Activated T-cell treated with anti-CD3 and anti-CD28 coated beads, Interleukin-2, amount 50 U/mL, for 72 hours (primary cell): ENCODE data around the gene CXorf58. TPM values are rescaled to one million over a fixed set of nuclear protein-coding genes. Genes with fewer than 3 reads are reported as not detected.
A peak's percentile ranks its signal among the peaks of the same experiment; 100 is the strongest.

Experiments used
- ATAC-seq, 2 donors: fragments of 150-1000 bp; cut with Tn5 transposase; replicated peaks in 1 of 2; 2 replicates each; pipeline ENCODE4 v1.10.0; 2021; ENCODE audit warnings: moderate library complexity in 2 of 2, mild to moderate bottlenecking in 1 of 2
- DNase-seq, 2 donors: peaks; one replicate each; pipeline ENCODE4 v3.0.0; 2021 to 2022; ENCODE audit warnings: mixed read lengths in 1 of 2
- H3K27ac Mint-ChIP-seq: one replicate; pipeline ENCODE4 v1.8.0; 2022; ENCODE audit warnings: mild to moderate bottlenecking, moderate library complexity, mixed read lengths
- H3K27me3 Mint-ChIP-seq: one replicate; pipeline ENCODE4 v1.8.0; 2022; ENCODE audit warnings: low read depth, mixed read lengths
- H3K36me3 Mint-ChIP-seq, 2 donors: one replicate each; pipeline ENCODE4 v1.8.0; 2022; ENCODE audit warnings: mixed read lengths in 2 of 2, mild to moderate bottlenecking in 1 of 2; ENCODE audit not compliant: insufficient read depth in 2 of 2
- H3K4me1 Mint-ChIP-seq: one replicate; pipeline ENCODE4 v1.8.0; 2022; ENCODE audit warnings: low read depth, mixed read lengths
- H3K4me3 Mint-ChIP-seq, 2 donors: one replicate each; pipeline ENCODE4 v1.8.0; 2022; ENCODE audit warnings: mild to moderate bottlenecking in 2 of 2, mixed read lengths in 2 of 2, moderate library complexity in 2 of 2
- H3K9me3 Mint-ChIP-seq, 2 donors: one replicate each; pipeline ENCODE4 v1.8.0; 2022; ENCODE audit warnings: mixed read lengths in 2 of 2
- total RNA-seq, 2 donors: library from RNA; stranded (reverse); gene quantifications; one replicate each; pipeline ENCODE4 v1.2.3, GENCODE V29; 2022

The CXorf58 gene
- total RNA-seq, 2 donors from 2014 or later = not detected

DNA sequence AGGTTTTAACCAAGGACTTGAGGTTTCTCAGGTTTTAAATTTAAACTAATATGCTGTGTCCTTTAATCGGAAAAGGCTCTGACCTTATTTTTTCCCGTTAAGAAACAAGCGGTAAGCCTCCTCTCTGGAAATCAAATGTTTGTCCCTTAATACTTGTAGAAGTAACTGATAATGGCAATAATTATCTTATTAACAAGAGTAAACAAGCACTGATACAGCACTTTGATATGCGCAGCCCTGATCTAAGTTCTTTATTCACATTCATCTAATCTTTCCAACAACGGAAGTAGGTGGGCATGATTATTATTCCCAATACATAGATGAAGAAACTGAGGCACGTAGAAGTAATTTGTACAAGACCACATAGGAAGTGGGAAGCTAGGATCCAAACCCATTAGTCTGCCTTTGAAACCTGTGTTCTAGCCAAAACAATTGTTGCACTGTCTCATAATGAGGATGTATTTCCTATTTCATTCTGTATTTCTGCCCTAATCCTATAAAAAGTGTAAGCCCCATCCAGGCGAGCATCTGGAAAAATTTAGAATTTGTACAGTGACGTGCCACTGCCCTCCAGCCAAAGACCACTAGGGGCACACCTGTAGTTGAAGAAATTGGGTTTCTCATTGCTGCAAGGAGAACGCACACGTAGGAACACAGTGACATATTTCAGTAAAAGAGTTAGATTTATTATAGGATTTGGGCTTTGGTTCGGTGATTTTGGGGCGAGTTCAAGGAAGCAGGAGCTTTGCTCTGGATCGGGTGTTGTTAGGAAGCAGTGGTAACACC lies 606 bp downstream of the CXorf58 start:
- DNase-seq (no peak), ATAC-seq (no peak)
- no peaks in the 10 kb centered on the region for H3K36me3 Mint-ChIP-seq

DNA sequence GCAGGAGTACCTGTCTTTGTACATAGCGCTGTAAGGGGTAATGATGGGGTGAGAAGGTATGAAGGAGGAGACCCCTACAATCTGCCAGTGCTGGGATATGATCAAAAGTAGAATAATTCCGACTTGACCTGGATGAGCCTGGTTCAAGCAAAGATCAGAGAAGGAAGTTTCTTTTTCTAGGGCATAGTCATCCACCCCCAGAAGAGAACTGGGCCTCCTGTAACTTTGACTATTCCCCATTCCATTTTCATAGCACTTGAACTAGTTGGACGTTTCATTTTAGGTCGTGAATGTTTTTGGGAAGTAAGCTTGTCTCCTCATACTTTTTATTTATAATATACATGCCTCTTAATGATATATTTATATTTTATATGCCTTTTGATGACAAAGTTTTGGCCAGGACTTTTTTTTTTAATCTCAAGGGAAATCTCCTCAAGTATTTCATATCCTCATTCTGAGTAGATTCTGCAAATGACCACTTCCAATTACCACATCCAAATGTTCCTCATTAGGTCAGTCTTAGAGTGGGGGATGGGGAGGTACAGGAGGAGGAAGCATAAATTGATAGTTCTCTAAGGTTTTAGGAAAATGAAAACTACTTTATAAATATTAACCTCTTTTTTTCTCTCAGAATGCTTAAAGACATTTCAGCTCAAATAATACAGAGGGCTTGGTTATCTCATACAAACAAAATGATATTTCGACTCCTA lies 3.5 kb downstream of the CXorf58 start:
- H3K27me3 Mint-ChIP-seq = peaks cover 6% of the 10 kb centered on the region
- ATAC-seq (no peak), DNase-seq (no peak)
- H3K27ac Mint-ChIP-seq = no peak overlapping the region
- no peaks in the 10 kb centered on the region for H3K36me3 Mint-ChIP-seq
- H3K9me3 Mint-ChIP-seq = no peaks in the 10 kb centered on the region
- peaks cover 8% of the 10 kb centered on the region for H3K4me1 Mint-ChIP-seq
- no peak overlapping the region for H3K4me3 Mint-ChIP-seq

More for the DNA sequence above, 606 bp downstream of the CXorf58 start:
- Mint-ChIP-seq H3K9me3 (no peaks in the 10 kb centered on the region), H3K27me3 (peaks cover 6% of the 10 kb centered on the region), H3K4me1 (peaks cover 12% of the 10 kb centered on the region), H3K4me3 (peak overlapping the region; percentile 80), H3K27ac (peak overlapping the region; percentile 88)

DNA sequence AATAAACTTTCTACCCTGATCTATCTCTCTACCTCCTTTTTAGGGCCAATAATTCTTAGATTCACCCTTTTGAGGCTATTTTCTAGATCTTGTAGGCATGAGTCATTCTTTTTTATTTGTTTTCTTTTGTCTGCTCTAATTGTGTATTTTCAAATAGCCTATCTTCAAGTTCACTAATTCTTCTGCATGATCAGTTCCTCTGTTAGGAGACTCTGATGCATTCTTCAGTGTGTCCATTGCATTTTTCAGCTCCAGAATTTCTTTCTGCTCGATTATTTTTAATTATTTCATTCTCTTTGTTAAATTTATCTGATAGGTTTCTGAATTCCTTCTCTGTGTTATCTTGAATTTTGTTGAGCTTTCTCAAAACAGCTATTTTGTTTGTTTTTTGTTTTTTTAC lies 11.3 kb downstream of the CXorf58 start:
- peaks cover 0 to 1% of the 10 kb centered on the region in 2 donors for H3K9me3 Mint-ChIP-seq
- ATAC-seq (no peak), DNase-seq (no peak)
- no peaks in the 10 kb centered on the region for H3K36me3 Mint-ChIP-seq
- H3K27ac Mint-ChIP-seq = no peak overlapping the region
- peaks cover 16% of the 10 kb centered on the region for H3K27me3 Mint-ChIP-seq
- H3K4me1 Mint-ChIP-seq = no peaks in the 10 kb centered on the region
- H3K4me3 Mint-ChIP-seq = no peak overlapping the region

DNA sequence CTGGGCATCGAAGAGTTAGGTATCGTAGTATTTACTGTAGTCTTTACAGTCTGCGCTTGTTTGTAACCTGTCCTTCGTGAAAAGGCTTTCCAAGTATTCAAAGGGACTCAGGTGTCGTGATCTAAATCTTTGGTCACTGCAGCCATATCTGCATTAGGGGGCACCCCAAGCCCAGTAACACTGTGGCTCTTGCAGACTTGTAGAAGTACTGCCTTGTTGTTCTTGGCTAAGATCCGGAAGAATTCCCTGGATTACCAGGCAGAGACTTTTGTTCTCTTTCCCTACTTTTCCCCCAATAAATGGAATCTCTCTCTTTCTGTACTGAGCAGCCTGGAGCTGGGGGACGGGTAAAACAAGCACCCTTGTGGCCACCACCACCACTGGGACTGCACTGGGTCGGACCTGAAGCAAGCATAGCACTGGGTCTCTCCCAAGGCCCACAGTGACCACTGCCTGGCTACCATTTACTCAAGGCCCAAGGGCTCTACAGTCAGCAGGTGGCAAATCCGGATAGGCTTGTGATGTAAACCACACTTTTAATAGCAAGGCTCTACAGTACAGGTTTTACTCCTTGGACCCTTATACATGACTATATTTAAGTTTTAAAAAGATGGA lies 12.0 kb downstream of the CXorf58 start:
- Mint-ChIP-seq H3K4me3 (no peak overlapping the region), H3K27me3 (peaks cover 16% of the 10 kb centered on the region)
- no peak for DNase-seq

DNA sequence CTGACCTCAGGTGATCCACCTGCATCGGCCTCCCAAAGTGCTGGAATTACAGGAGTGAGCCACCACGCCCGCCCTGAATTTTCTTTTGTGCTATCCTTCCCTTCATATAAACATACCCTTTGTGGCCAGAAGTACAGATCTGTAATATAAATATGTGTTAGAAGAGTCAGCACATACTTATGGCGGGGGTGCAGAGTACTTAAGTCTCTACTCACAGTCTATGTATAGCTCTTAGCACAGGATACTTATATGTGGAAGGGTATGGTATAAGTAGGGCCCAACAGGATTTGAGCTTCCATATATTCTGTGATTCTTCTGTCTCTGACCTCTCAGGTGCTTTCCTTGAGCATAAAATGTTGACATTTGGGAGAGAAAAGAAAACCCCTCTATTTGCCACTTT lies 18.2 kb downstream of the CXorf58 start:
- ATAC-seq (no peak), DNase-seq (no peak)
- Mint-ChIP-seq H3K4me1 (peaks cover 2% of the 10 kb centered on the region), H3K9me3 (no peaks in the 10 kb centered on the region), H3K27ac (no peak overlapping the region), H3K4me3 (no peak overlapping the region), H3K36me3 (no peaks in the 10 kb centered on the region), H3K27me3 (peaks cover 5% of the 10 kb centered on the region)

More for the DNA sequence above, 12.0 kb downstream of the CXorf58 start:
- Mint-ChIP-seq H3K27ac (no peak overlapping the region), H3K4me1 (no peaks in the 10 kb centered on the region), H3K9me3 (peaks cover 0 to 1% of the 10 kb centered on the region in 2 donors), H3K36me3 (no peaks in the 10 kb centered on the region)
- no peak for ATAC-seq

DNA sequence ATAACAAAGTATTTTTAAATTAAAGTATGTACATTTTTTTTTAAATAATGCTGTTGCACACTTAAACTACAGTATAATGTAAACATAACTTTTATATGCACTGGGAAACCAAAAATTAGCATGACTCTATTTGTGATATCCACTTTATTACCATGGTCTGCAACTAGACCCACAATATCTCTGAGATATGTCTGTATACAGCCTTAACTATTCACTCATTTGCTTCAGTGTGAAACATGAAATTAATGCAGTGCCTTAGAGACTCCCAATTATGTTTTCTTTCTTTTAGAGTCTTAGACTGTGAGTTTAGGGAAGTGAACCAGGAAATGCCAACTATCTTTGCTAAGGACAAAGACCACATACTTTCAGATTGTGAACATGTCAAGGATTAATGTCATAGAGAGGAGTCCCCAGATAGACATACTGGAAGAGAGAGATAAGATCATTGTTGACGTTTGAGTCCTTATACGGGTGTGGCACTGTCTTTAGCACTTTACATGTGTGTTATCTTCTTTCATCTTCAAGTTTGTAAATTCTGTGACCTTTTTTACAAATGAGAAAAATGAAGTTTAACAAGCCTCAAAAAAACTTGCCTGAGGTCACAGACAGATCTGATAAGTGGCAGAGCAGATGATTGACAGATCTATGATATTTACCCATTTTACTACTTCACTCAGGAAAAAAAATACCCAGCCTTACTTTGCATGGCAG lies 23.2 kb downstream of the CXorf58 start:
- no peaks in the 10 kb centered on the region for H3K36me3 Mint-ChIP-seq
- peak in 1 of 2 donors; percentile 61 for ATAC-seq
- no peak for DNase-seq
- peaks cover 21% of the 10 kb centered on the region for H3K4me1 Mint-ChIP-seq
- H3K27ac Mint-ChIP-seq = peak overlapping the region; percentile 94
- H3K4me3 Mint-ChIP-seq = peak overlapping the region; percentile 28 to 61
- no peaks in the 10 kb centered on the region for H3K9me3 Mint-ChIP-seq
- peaks cover 5% of the 10 kb centered on the region for H3K27me3 Mint-ChIP-seq

DNA sequence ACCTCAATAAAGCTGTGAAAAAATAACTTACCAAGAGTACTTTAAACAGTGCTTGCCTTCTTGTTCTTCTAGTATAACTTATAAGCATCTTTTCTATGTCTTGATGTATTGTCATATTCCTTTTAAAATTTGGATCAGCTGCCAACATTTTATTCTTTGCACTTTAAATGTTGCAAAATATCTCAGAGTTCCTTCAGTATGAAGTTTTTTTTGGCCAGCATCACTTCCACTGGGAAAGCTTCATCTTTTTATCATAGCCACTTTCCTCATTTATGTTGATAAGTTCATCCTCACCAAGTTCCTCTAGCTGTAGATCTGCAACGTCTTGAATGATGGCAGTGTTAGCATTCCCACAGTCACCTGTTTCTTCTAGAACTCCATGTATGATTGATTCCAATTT lies 24.2 kb downstream of the CXorf58 start:
- H3K4me3 Mint-ChIP-seq = peak overlapping the region in 1 of 2 donors; percentile 27
- H3K36me3 Mint-ChIP-seq = no peaks in the 10 kb centered on the region
- peaks cover 5% of the 10 kb centered on the region for H3K27me3 Mint-ChIP-seq
- peak overlapping the region; percentile 89 for H3K27ac Mint-ChIP-seq
- DNase-seq (no peak), ATAC-seq (no peak)
- no peaks in the 10 kb centered on the region for H3K9me3 Mint-ChIP-seq
- H3K4me1 Mint-ChIP-seq = peaks cover 21% of the 10 kb centered on the region

DNA sequence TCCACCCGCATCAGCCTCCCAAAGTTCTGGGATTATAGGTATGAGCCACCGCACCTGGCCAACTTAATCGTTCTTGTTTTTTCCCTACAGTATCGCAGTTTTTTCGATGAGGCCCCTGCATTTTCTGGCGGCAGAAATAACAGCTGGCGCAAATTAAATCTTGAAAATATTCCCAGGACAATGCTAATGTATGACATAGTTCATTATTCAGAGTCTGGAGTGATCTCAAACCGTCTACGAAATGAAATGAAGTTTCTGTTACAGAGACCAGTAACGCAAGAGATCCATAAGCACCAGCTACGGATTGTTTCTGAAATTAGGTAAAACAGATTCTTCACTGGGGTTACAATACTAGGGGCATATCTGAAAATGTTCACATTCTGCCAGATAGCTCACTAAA lies 27.3 kb downstream of the CXorf58 start:
- no peak for ATAC-seq
- no peak overlapping the region for H3K27ac Mint-ChIP-seq
- no peaks in the 10 kb centered on the region for H3K27me3 Mint-ChIP-seq
- H3K4me1 Mint-ChIP-seq = peaks cover 21% of the 10 kb centered on the region
- no peaks in the 10 kb centered on the region for H3K36me3 Mint-ChIP-seq
- DNase-seq = no peak
- H3K9me3 Mint-ChIP-seq = no peaks in the 10 kb centered on the region
- H3K4me3 Mint-ChIP-seq = no peak overlapping the region

DNA sequence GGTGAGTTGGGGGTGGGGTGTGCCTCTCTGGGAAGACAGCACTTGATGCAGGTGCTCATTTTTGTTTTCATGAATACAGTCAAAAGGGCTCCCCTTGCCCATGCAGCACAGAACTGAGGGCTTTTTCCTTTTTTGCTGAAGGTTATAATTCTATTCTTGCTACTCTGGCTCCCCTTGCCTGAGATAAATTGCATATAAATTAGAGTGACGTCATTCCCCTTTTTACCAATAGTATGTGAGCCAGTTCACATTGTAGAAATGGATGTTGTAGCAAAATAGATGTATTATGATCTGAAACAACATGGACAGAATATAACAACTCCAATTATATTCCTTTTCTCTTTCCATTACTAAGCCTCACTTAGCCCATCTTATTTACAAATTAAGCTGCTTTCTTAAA lies 28.4 kb downstream of the CXorf58 start:
- no peaks in the 10 kb centered on the region for H3K36me3 Mint-ChIP-seq
- no peak overlapping the region for H3K4me3 Mint-ChIP-seq
- no peak for ATAC-seq
- no peaks in the 10 kb centered on the region for H3K9me3 Mint-ChIP-seq
- H3K27ac Mint-ChIP-seq = no peak overlapping the region
- H3K27me3 Mint-ChIP-seq = no peaks in the 10 kb centered on the region
- peaks cover 17% of the 10 kb centered on the region for H3K4me1 Mint-ChIP-seq
- DNase-seq = no peak

DNA sequence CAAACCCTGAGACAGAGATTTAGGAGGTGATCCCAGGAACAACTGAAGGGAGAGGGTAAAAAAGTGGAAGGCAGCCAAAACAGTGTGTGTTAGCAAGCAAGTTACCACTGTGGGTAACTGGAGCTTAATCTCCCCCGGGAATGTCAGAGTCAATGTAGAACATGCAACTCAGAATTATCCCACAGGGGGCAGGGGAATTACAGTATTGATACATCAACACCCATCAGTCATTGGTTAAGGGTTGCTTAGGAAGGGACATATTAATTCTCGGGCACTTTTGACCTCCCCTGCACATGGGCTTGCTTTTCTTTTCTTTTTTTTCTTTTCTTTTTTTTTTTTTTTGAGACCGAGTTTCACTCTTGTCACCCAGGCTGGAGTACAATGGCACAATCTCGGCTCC lies 29.3 kb downstream of the CXorf58 start:
- DNase-seq = no peak
- Mint-ChIP-seq H3K36me3 (no peaks in the 10 kb centered on the region), H3K27me3 (no peaks in the 10 kb centered on the region), H3K9me3 (no peaks in the 10 kb centered on the region), H3K4me3 (no peak overlapping the region), H3K4me1 (peaks cover 8% of the 10 kb centered on the region), H3K27ac (no peak overlapping the region)
- ATAC-seq = no peak

DNA sequence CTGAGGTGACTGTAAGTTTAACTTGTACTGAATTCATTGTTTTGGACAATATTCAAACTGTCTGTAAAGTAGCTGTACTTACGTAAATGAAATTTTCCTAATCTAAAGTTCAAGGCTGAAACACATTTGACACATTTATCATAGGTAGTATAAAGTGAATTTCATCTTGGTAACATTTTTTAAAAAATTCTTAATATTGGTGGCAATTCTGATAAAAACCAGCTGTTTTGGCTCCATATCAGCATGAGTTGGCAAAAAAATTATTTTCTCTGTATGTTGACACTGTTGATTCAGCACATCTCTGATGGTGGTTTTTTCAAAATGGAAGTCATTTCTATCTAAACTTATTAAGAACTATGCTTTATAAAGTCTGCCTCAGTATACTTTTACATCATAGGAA lies 30.9 kb downstream of the CXorf58 start:
- Mint-ChIP-seq H3K36me3 (peaks cover 0 to 2% of the 10 kb centered on the region in 2 donors), H3K27me3 (peaks cover 8% of the 10 kb centered on the region), H3K4me1 (no peaks in the 10 kb centered on the region), H3K4me3 (no peak overlapping the region), H3K9me3 (no peaks in the 10 kb centered on the region), H3K27ac (no peak overlapping the region)
- DNase-seq = no peak
- ATAC-seq = no peak

DNA sequence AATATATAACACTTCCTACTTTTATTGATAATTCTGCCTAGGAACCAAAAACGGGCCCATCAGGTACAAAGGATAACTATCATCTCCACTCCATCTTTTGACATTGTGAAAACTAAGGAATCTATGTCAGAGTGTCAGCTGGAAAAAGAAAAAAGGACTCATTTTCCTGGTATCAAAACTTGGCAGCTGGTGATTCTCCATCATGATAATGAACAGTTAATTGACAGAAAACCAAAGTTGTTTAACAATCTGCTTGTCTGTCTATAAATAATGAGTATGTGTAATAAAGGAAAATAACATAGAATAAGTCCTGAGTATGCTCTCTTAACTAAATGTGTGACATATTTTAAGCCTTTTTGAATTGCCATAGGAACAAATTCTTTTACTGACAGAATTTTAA lies 31.4 kb downstream of the CXorf58 start:
- H3K4me1 Mint-ChIP-seq = no peaks in the 10 kb centered on the region
- no peaks in the 10 kb centered on the region for H3K9me3 Mint-ChIP-seq
- H3K36me3 Mint-ChIP-seq = peaks cover 0 to 2% of the 10 kb centered on the region in 2 donors

DNA sequence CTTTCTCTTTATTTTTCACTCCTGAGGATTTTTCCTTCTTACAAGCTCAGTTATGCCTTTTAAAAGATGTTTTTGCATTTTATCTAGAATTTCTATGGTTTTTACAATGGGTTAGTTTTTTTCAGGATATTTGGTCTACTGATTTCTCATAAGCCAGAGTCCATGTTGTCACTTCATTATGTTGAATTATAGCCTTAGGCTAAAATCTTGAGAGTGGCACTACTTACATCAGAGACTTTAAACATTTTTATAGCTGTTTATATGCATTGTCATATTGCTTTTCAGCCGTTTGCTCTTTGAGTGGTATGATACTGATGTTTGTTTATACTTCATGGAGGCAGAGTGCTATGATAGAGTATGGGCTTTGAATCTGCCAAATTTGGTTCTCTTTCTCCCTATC lies 36.4 kb downstream of the CXorf58 start:
- no peak for DNase-seq
- ATAC-seq = no peak
- Mint-ChIP-seq H3K36me3 (peaks cover 0 to 3% of the 10 kb centered on the region in 2 donors), H3K9me3 (no peaks in the 10 kb centered on the region), H3K27ac (no peak overlapping the region), H3K27me3 (peaks cover 16% of the 10 kb centered on the region), H3K4me3 (no peak overlapping the region), H3K4me1 (no peaks in the 10 kb centered on the region)

More for the DNA sequence above, 31.4 kb downstream of the CXorf58 start:
- H3K27ac Mint-ChIP-seq = no peak overlapping the region
- peaks cover 11% of the 10 kb centered on the region for H3K27me3 Mint-ChIP-seq
- no peak overlapping the region for H3K4me3 Mint-ChIP-seq
- DNase-seq = no peak
- no peak for ATAC-seq
